Ishikawa (cell line): ENCODE results near the gene TAF4.

ENCODE experiments used
- CEBPB ChIP-seq: IDR thresholded peaks from 2 replicates; pipeline ENCODE4 v1.6.1; 2012
- CREB1 ChIP-seq: IDR thresholded peaks from 2 replicates; pipeline ENCODE4 v1.6.1; 2012; ENCODE audit warnings: low read depth
- EGR1 ChIP-seq: IDR thresholded peaks from 2 replicates; pipeline ENCODE4 v1.6.1; 2012
- EP300 ChIP-seq: IDR thresholded peaks from 2 replicates; pipeline ENCODE4 v1.6.1; 2012; ENCODE audit warnings: borderline replicate concordance
- FOXM1 ChIP-seq: IDR thresholded peaks from 2 replicates; pipeline ENCODE4 v1.6.1; 2012; ENCODE audit warnings: low read depth, borderline replicate concordance
- RAD21 ChIP-seq: IDR thresholded peaks from 2 replicates; pipeline ENCODE4 v1.6.1; 2012; ENCODE audit warnings: low read depth
- REST ChIP-seq: IDR thresholded peaks from 2 replicates; pipeline ENCODE4 v1.6.1; 2012; ENCODE audit warnings: low read depth, mild to moderate bottlenecking
- TCF12 ChIP-seq: IDR thresholded peaks from 2 replicates; pipeline ENCODE4 v1.6.1; 2012; ENCODE audit warnings: low read depth

- TF ChIP-seq EP300: no peak
- TF ChIP-seq REST: no peak
- TF ChIP-seq CREB1: no peak
- no peak for TF ChIP-seq EGR1
- TF ChIP-seq RAD21: no peak
- TF ChIP-seq CEBPB: no peak
- TF ChIP-seq TCF12: no peak
- TF ChIP-seq FOXM1: no peak
These were observed 123.2 kb downstream of the TAF4 start for GRCh38 chr20:61942526-61942925.
